Peyer's patch (tissue), 4 donors: ENCODE results near the gene CALY.

ENCODE experiments used
- POLR2A ChIP-seq, 2 donors: fragments of 450-650 bp; IDR thresholded peaks; one replicate each; pipeline ENCODE4 v1.5.1; 2017; ENCODE audit warnings: antibody characterized with exemption in 2 of 2, mild to moderate bottlenecking in 2 of 2, moderate library complexity in 2 of 2
- TF ChIP-seq, protein P1 (sequence below), 6 experiments: fragments of 450-650 bp in 4 of 6; fragments of 200-600 bp in 2 of 6; sonication (generic) in 1 of 6; IDR thresholded peaks; one replicate each; pipeline ENCODE4 v1.5.1; 2017 to 2019; ENCODE audit warnings: antibody characterized with exemption in 6 of 6, mild to moderate bottlenecking in 3 of 6, moderate library complexity in 1 of 6

GRCh38 chr10:133334503-133335245 is 2.0 kb downstream of the CALY start:
- TF ChIP-seq, protein P1, sequence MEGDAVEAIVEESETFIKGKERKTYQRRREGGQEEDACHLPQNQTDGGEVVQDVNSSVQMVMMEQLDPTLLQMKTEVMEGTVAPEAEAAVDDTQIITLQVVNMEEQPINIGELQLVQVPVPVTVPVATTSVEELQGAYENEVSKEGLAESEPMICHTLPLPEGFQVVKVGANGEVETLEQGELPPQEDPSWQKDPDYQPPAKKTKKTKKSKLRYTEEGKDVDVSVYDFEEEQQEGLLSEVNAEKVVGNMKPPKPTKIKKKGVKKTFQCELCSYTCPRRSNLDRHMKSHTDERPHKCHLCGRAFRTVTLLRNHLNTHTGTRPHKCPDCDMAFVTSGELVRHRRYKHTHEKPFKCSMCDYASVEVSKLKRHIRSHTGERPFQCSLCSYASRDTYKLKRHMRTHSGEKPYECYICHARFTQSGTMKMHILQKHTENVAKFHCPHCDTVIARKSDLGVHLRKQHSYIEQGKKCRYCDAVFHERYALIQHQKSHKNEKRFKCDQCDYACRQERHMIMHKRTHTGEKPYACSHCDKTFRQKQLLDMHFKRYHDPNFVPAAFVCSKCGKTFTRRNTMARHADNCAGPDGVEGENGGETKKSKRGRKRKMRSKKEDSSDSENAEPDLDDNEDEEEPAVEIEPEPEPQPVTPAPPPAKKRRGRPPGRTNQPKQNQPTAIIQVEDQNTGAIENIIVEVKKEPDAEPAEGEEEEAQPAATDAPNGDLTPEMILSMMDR (IDR thresholded peaks at IDR 0.05): no peak
- TF ChIP-seq POLR2A (IDR thresholded peaks at IDR 0.05): no peak
